Cerebellar cortex (tissue), 1 donor: ENCODE measurements around the gene CAMK2N1.
"Not testable (repeated sequence)": the region's sequence is repeated elsewhere in the genome, so short reads cannot be mapped to it uniquely, and the experiment has no call there.

ENCODE experiments used
- DNase-seq: peaks from one replicate; pipeline ENCODE4 v3.0.0-alpha.2; 2015; ENCODE audit warnings: low spot score

CAMK2N1 gene

DNA sequence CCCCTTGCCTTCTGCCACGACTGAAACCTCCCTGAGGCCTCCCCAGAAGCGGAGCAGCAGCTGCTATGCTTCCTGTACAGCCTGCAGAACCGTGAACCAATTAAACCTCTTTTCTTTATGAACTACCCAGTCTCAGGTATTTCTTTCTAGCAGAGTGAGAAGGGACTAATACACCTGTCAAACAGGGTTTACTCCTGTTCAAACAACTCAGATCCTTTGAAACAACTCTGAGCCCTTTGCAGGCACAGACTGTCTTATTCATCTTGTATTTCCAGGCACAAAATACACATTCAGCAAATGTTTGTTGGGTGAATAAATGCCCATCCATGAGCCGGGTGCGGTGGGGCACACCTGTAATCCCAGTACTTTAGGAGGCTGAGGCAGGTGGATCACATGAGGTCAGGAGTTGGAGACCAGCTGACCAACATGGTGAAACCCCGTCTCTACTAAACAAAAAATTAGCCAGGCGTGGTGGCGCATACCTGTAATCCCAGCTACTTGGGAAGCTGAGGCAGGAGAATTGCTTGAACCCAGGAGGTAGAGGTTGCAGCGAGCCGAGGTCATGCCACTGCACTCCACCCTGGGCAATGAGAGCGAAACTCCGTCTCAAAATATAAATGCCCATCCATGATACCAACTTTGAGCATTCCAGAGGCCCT lies 10.8 kb upstream of the CAMK2N1 start:
- not testable (repeated sequence) for DNase-seq

DNA sequence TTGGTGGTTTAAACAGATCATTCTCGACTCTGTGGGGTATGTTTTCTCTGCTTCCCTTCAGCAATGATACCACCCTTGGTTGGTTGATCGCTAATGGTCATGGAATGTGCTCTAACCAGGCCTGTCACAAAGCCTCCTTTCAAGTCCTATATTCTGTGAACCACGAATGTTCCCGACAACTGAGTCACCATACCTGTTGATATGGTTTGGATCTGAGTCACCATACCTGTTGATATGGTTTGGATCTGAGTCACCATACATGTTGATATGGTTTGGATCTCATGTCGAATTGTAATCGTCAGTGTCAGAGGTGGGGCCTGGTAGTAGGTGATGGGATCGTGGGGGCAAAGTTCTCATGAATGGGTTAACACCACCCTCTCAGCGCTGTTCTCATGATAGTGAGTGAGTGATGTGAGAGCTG lies 10.2 kb upstream of the CAMK2N1 start:
- no peak for DNase-seq

DNA sequence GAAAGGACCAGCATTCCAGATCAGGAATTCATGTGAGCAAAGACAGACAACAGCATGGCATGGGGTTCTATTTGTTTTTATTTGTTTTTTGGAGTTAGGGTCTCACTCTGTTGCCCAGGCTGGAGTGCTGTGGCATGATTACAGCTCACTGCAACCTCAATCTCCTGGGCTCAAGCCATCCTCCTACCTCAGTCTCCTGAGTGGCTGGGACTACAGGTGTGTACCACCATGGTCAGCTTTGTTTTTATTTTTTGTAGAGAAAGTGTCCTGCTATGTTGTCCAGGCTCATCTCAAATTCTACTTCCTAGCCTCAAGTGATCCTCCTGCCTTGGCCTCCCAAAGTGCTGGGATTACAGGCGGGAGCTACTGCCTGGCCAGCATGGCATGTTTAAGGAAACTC lies 9.7 kb upstream of the CAMK2N1 start:
- no peak for DNase-seq

DNA sequence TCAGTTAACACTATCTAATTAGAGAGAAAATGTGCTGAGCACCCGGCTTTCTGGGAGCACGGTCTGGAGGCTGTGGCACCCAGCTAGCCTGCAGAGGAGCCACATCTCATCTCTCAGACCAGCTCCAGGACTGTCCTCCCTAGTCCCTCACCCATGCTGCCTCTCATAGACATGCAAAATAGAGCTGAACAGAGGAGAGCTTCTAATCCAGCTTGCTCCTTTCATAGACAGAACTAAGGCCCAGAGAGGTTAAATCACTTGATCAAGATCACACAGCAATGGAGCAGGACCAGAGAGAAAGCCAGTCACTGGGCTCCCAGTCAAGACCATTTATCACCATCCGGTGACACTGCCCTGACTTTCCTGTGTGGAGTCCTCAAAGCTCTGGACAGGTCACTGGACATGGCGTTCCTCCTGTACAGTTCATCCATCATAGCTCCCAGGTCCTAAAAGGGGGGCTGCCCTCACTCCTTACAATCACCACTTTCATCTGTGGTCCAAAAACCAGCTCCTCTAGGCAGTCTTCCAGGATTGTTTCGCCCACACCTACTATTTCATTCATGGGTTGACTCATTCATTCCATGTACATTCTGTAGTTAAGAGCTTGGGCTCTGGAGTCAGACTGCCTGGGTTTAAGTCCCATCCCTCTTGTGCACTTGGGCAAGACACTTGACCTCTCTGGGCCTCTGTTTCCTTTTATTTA lies 8.8 kb upstream of the CAMK2N1 start:
- DNase-seq = no peak

DNA sequence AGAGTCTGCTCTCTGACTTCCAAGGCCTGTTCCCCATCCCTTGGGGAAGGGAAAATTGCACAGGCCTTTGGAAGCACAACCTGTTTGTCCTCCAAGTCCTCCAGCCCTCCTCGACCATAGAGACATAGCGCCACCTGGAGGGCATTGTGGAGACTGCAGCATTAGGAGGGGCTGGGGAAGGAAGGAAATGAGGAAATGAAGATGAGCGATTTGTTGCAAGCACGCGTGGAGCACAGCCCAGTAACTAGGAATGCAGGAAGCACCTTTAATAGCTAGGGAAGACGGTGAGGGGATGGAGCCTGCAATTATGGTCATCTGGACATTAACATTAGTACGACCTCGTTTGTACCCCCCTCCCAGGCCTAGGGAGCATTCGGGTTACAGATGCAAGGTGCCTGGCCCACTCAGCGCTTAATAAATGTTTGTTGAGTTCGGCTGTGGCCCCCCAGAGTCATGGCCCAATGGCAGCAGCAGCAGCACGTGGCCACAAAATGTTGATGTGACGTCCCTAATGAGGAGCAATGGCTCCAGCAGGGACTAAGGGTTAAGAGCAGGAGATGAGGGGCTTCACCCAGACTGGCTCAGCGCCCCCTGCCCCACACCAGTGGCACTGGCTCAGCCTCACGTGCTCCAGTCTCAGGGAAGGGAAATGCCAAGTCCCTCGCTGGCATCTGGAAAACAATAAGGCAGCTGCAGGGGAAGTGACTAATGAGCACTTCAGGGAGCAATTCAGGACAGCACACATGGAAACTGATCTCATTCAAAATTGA lies 8.0 kb upstream of the CAMK2N1 start:
- peak; percentile 93 for DNase-seq

DNA sequence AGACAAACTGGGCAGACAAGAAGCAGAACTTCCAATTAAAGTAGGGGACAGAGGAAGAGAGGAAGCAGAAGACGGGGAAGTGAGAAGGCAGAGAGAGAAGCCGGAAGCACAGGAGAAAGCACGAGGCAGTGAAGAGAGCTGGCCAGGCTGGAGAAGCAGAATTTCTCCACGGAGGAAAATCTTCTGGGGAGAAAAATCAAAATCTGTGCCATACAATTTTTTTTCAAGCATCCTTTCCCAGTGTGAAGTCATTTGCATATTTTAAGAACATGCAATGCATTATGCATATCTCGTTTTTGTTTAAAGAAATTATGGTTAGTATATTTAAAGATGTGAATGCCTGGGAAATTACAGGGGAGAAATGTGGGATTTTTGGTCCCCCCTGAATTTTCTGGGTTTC lies 7.3 kb upstream of the CAMK2N1 start:
- no peak for DNase-seq

DNA sequence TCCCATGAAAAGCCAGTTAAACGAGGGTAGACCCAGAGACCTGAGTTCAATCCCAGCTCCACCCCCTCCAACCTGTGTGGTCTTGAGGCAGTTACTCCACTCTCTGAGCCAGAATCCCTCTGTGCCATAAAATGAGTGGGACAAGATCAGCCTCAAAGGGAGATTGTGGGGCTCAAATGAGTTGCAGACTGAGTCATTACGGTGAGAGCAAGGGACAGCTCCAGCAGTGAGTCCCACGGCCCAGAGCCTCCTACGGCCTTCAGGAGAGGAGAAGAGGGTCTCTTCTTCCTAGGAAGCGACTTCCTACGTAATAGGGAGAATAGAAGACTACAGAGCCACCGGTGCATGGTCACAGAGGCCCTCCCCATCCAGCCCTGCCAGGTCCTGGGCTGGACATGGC lies 6.7 kb upstream of the CAMK2N1 start:
- no peak for DNase-seq

DNA sequence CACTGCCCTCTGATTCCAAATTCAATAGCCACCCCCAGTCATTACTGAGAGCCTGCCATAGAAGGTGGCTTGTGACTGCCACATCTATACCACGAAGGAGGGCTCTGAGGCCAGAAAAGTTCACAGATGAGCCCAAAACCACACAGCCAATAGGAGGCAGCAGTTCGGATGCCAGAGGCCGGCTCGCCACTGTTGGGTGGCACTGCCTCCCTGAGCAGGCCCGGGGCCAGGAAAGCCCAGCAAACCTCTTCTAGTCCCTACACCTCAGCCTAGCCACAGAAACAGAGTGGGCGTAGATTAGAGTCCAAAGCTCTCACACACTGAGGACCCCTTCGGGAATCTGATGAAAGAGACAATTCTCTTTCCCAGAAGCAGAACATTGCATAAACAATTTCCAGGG lies 5.9 kb upstream of the CAMK2N1 start:
- no peak for DNase-seq

DNA sequence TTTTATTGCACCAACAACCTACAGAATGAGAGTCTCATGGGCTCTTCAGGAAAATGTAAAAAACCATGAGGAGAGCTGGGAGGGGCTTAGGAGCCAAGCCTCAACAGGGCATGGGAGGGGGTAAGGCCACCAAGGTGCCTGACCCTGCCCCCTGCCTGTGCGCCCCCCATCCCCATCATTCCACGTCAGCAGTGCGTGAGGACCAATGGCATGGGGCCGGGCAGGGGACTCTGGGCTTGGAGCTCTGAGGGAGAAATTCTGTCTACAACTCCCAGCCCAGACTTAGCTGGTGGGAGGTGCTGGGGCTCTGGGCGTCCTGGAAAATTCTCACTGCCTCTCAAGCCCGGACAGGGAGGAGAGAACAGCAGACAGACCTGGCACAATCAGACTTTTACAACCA lies 5.2 kb upstream of the CAMK2N1 start:
- no peak for DNase-seq

DNA sequence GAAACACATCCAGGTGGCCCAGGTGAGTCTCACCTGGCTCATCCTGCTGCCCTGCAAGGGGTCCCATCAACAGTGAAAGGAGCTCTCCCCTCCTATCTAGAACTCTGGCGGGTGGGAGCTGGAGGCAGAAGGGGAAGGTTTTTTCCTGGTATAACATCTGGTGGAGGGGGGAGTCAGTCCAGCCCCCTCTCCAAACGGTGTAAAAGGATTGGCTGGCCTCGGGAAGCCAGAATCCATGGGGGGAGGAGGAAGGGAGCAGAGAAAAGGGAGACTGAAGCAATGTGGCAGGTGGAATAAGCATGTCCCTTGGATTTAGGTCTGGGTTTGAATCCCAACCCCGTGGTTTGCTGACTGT lies 1.2 kb upstream of the CAMK2N1 start:
- no peak for DNase-seq

DNA sequence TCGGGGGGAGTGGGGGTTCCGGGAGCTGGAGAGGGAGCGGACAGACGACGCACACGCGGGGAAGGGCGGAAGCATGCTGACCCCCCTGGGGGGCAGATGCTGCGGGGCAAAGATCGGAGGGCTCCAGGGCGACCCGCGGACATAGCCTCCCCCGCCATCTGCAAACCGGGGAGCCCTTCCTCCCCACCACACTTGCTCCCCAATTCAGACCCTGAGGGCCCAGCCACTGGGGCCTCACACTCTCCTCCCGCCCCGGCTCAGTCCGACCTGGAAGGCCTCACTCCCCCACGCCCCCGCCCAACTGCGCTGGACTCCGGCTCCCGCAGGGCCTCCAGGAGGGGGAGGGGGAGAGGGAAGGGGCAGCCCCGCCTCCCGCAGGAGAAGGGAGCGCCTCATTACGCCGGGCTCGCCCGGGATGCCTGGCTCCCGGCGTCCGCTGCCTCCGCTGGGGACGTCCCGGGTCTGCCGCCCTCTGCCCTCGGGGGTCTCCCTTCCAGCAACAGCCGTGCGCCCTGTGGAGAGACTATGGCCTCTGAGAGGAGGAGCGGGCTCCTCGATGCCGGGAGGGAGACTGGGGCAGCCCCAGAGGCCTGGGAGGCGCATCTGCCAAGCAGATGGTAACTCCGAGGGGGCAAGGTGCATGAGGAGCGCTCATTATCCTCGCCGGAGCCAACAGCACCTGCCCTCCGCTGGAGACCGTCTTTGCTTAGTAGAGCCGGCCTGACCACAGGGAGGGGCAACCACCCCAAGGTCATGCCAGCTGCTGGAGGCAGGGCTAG lies 636 bp upstream of the CAMK2N1 start:
- peak; percentile 46 for DNase-seq

DNA sequence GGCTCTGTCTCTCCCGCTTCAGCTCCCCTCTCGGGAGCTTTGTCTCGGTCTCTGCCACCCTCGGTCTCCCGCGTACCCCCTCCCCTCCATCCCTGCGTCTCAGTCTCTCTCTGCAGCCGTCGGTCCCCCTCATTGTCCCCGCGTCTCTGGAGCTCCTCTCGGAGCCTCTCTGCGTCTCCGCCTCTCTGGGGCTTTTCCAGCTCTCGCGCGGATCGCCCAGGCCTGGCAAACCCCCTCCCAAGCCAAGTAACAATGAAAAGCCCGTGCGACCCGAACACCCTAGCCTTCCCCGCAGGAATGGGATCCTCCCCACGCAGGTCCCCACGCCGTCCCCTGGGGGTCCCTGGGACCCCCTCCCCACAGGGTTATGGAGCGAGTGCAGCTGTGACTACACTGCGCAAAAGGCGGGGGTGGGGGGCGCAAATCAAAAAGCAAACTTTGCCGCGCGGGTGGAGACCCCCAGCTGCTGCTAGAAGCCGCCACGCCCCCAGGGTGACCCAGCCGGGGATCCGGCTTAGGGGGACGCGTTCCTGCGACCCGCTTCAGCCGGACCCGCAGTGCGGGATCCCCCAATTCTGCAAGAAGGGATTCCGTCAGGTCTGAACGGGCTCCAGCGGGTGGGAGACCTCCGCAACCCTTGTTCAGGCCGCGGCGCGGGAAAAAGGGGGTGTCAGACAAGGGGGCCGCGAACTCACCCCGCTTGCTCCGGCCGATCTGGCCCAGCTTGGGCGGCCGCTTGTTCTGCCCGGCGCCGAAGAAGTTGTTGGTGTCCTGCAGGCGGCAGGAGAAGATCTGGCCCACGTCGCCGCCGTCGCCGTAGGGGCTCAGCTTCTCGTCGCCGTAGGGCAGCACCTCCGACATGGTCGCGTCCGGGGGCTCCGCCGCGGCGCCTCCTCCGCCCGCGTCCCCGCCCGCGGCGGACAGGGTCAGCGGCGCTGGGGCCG lies 1.2 kb downstream of the CAMK2N1 start:
- DNase-seq = no peak

DNA sequence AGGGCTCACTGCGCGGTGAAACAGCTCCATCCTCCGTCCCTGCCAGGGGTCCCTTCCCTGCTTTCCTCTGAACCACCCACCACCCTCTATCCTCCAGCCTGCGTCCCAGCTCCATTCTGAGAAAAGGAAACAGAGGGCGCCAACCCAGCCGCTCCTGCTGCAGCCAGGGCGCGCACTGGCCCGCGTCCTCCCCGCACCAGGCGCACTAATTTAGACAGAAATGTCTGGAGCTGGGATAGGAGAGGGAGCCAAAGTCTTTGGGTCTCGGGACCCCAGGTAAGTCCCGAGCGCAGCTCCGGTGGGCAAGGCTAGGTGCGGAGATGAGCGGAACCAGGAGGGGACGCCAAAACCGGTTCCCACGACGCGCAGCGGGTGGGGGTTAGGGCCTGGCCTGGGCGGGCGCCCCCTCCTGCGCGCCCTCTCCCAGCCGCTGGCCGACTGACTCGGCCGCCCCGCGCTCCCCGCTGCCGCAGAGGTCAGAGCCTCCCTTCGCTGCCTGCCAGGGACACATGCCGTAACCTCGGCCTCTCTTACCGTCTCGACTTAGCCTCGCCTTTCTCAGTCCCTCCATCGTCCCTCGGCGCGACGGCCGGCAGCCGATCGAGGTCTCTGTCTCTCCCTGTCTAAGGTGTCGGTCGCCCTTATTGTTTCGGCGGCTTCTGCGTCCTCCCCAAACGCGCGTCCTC lies 2.0 kb downstream of the CAMK2N1 start:
- DNase-seq = peak; percentile 35

DNA sequence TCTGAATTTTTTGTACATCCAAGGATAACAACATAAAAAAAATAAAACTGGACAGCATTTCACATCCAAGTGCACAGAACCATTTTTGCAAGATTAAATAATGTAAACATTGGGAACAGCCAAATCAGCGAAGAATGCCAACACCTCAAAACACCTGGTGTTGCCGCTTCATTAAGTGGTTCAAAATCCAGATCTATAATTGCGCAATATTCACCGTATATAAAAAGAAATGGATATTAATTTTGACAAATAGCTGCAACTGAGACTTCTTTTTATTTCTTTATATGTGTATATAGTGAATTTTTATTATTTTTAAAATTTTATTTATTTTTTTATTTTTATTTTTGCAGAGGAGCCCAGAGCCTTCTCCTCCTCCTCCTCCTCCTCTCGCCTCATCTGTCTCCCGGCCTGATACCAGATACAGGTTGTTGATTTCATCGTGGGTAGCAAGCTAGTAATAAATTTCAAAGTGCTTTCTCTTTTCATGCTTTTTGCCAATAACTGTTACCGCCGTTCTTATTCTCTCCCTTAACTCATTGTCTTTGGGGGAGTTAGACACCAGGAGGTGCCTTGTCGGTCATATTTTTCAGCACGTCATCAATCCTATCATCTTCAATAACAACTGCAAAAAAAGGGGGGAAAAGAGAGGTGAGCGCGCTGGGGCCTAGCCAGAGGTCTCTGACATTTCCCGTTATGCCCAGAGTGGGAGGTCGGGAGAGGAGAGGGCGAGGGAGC lies 2.7 kb downstream of the CAMK2N1 start:
- no peak for DNase-seq

DNA sequence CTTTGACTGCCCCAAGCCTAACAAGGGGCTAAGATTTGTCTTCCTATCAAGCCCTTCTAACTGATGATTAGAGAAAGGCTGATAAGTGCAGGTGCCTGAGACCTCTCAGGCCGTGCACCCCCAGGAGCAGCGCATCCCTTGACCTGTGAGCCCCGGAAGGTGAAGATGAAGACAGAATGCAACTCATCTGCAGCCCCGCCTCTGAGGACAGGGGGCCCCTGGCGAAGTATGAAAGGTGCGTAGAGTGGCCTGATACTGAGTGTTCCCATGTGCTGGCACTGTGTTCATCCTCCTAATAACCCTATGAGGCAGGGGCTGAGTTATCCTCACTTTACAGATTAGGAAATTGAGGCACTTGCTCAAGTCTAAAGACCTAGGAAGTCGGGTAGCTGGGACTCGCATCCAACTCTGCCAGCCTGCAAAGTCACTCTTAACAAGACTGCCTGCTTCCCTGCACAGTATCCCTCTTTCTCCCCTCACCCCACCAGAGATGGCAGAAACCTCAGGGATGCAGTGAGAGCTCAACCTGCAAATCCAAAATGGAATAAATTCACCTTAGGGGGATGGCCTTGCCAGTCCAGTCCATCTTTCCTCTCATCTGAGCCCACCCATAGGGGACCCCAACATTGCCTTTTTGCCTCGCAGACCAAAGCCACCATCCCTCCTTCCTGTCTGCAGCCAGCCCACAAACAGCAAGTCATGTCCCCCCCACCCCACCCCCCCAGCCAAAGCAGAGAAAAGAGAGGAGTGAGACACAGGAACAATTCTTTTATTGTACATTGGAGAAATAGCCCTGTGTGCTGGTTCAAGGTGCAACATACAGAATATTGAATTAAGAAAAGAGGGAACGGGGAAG lies 4.1 kb downstream of the CAMK2N1 start:
- DNase-seq = no peak

DNA sequence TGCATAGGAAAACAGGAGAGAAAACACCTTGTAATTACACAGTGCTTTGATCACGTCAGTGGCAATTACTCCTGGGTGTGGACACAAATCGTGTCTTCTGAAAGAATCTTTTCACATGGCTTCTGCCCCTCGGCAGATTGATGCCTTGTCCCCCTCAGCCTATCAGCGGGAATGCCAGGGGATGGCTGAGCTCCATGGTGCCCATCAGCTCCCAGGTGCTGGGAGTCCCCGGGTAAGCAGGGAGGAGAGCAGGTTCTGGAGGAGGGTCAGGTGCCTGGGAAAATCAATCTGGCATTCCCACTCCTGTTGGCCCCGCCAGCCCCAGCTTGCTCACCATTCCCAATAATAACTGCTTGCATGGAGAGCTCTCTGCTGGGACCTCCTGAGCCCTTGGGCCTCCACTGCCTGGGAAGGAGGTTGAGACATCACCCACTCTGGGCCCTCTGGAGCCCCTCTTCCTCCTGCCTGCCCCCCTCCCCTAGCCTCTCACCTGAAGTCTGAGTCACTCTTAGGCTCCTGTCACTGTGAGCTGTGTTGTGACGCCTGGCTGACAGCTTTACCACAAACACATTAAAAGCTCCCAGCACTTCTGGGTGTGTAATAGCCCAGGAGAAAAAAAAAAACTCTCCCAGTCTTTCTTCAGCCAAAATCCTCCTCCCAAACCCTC lies 4.9 kb downstream of the CAMK2N1 start:
- DNase-seq = no peak

DNA sequence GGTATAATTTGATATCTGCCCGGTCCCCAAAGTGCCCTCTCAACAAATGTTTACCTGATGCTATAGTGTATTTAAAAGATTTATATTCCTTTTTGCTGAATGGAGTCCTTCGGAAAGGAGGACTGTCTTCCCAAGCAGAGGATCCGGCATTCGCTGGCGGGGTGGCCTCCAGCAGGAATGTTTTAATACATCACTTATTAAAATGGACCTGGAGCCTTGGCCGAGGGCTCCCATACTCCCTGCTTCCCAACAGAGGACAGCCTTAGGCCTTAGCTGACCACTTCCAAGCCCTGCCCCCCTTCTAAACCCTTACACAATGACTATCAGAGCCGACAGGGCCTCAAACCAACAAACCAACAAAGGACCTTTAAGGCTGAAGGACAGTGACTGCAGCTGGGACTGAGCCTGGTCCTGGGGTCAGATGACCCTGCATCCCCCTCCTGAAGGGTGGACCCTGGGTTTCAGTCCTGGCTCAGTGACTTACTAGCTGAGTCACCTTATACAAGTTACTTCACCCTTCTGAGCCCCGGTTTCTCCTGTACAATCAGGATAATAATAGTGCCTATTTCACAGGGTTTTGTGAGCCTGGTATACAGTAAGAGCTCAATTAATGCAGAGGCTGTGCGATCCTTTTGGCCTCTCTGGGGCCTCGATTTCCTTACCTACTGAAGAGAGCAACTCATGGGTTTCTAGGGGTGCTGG lies 5.6 kb downstream of the CAMK2N1 start:
- no peak for DNase-seq

DNA sequence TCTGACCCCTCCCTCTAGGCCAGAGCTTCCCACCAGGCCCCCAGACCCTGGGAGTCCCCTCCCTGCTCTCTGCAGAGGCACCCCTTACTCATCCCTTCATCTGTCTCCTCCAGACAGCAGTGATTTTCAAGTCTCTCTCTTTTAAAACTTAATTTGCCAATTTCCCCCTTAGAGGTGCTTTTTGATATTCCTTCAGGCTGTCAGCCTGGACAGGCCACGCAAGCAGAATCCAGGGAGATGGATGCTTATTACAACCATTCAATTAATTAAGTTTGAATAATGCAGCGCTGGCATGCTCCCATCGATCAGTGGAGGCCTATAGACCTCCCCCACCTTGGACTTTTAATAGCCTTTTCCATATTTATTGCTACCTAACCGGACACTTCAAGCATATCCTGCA lies 6.2 kb downstream of the CAMK2N1 start:
- DNase-seq = no peak
